Measurements from ENCODE around the gene OSBPL7.

The OSBPL7 gene

GRCh38 chr17:47816947-47817346 is 4.6 kb downstream of the OSBPL7 start:
- no peak for TF ChIP-seq CTCF (IDR thresholded peaks at IDR 0.05; ENCODE audit: low read depth, low read length, missing control alignments)
- no peak overlapping the region for H3K4me3 ChIP-seq (replicated peaks; ENCODE audit: low read depth, low read length)
- no peak for DNase-seq (ENCODE audit: extremely low read depth, low read depth)

GRCh38 chr17:47816111-47816735 is 5.4 kb downstream of the OSBPL7 start:
- TF ChIP-seq CTCF (IDR thresholded peaks at IDR 0.05; ENCODE audit: low read depth, low read length, missing control alignments), result no peak
- DNase-seq (ENCODE audit: extremely low read depth, low read depth), result no peak
- H3K4me3 ChIP-seq (replicated peaks; ENCODE audit: low read depth, low read length), result no peak overlapping the region

GRCh38 chr17:47815106-47815918 is 6.3 kb downstream of the OSBPL7 start:
- no peak for DNase-seq (ENCODE audit: extremely low read depth, low read depth)
- TF ChIP-seq CTCF (IDR thresholded peaks at IDR 0.05; ENCODE audit: low read depth, low read length, missing control alignments), result no peak
- H3K4me3 ChIP-seq (replicated peaks; ENCODE audit: low read depth, low read length), result no peak overlapping the region

- no peak overlapping the region for H3K4me3 ChIP-seq (replicated peaks; ENCODE audit: low read depth, low read length)
- no peak for TF ChIP-seq CTCF (IDR thresholded peaks at IDR 0.05; ENCODE audit: low read depth, low read length, missing control alignments)
Observed at GRCh38 chr17:47813512-47814031, 8.0 kb downstream of the OSBPL7 start.

GRCh38 chr17:47813077-47813476 is 8.5 kb downstream of the OSBPL7 start:
- no peak for TF ChIP-seq CTCF (IDR thresholded peaks at IDR 0.05; ENCODE audit: low read depth, low read length, missing control alignments)
- H3K4me3 ChIP-seq (replicated peaks; ENCODE audit: low read depth, low read length), result no peak overlapping the region
- DNase-seq (ENCODE audit: extremely low read depth, low read depth), result no peak

More at GRCh38 chr17:47813512-47814031, 8.0 kb downstream of the OSBPL7 start:
- DNase-seq (ENCODE audit: extremely low read depth, low read depth), result no peak

- DNase-seq (ENCODE audit: extremely low read depth, low read depth), result no peak
- no peak for TF ChIP-seq CTCF (IDR thresholded peaks at IDR 0.05; ENCODE audit: low read depth, low read length, missing control alignments)
- no peak overlapping the region for H3K4me3 ChIP-seq (replicated peaks; ENCODE audit: low read depth, low read length)
Observed at GRCh38 chr17:47812146-47812920, 9.3 kb downstream of the OSBPL7 start.

Measured in HFF-Myc (cell line).